GM19023 (cell line): ENCODE results near the gene MAU2.
A peak's percentile ranks its signal among the peaks of the same experiment; 100 is the strongest.

Experiments
- ATAC-seq: cut with Tn5 transposase; IDR thresholded peaks from one replicate; pipeline ENCODE4 v1.9.1; 2021; ENCODE audit warnings: mild to moderate bottlenecking, moderate library complexity; ENCODE audit not compliant: unreplicated experiment

MAU2 gene

GRCh38 chr19:19320361-19321140, at the start of gene MAU2, which contains the start of gene SUGP1:
Gene MAU2, plus strand, starts transcription at chr19:19320829. Its CDS starts 31 bp downstream, at chr19:19320860.
Gene SUGP1, minus strand, starts transcription at chr19:19320509. Its CDS starts 13 bp downstream, at chr19:19320496.
- peak; percentile 93 for ATAC-seq

GRCh38 chr19:19271828-19272599, 48.6 kb upstream of the MAU2 start:
- ATAC-seq: no peak

GRCh38 chr19:19274146-19274545, 46.5 kb upstream of the MAU2 start:
- ATAC-seq: no peak

GRCh38 chr19:19274716-19275565, 45.7 kb upstream of the MAU2 start:
- no peak for ATAC-seq

- ATAC-seq: no peak
These were observed 44.2 kb upstream of the MAU2 start for GRCh38 chr19:19276386-19276785.

- no peak for ATAC-seq
These were observed 43.8 kb upstream of the MAU2 start for GRCh38 chr19:19276851-19277250.

- ATAC-seq: no peak
These were observed 42.3 kb upstream of the MAU2 start for GRCh38 chr19:19278315-19278714.

- ATAC-seq: no peak
These were observed 41.5 kb upstream of the MAU2 start for GRCh38 chr19:19279062-19279612.

GRCh38 chr19:19279853-19280252, 40.8 kb upstream of the MAU2 start:
- no peak for ATAC-seq

GRCh38 chr19:19280561-19280960, 40.1 kb upstream of the MAU2 start:
- ATAC-seq: no peak

GRCh38 chr19:19285686-19286085, 34.9 kb upstream of the MAU2 start:
- ATAC-seq: no peak

- no peak for ATAC-seq
These were observed 28.0 kb upstream of the MAU2 start for GRCh38 chr19:19292607-19293006.

- ATAC-seq: no peak
These were observed 25.7 kb upstream of the MAU2 start for GRCh38 chr19:19294914-19295313.

GRCh38 chr19:19296953-19297689, 23.5 kb upstream of the MAU2 start:
- no peak for ATAC-seq

GRCh38 chr19:19297759-19298158, 22.9 kb upstream of the MAU2 start:
- ATAC-seq: no peak

GRCh38 chr19:19300613-19301012, 20.0 kb upstream of the MAU2 start:
- no peak for ATAC-seq

GRCh38 chr19:19303411-19303810, 17.2 kb upstream of the MAU2 start:
- ATAC-seq: no peak

- ATAC-seq: no peak
These were observed 16.3 kb upstream of the MAU2 start for GRCh38 chr19:19304186-19304965.

GRCh38 chr19:19305066-19305465, 15.6 kb upstream of the MAU2 start:
- ATAC-seq: no peak
